Measurements from ENCODE around the gene PIK3C2B. TPM values are rescaled to one million over a fixed set of nuclear protein-coding genes. Genes with fewer than 3 reads are reported as not detected.
A peak's percentile ranks its signal among the peaks of the same experiment; 100 is the strongest.

The PIK3C2B gene
- total and polyA plus RNA-seq, 4 donors, result 11.9 to 37.6 (median 25.0) TPM

- DNase-seq (no peak), ATAC-seq (ENCODE audit: insufficient read depth, low FRiP score) (no peak)
- no peak for TF ChIP-seq CTCF (IDR thresholded peaks at IDR 0.05; ENCODE audit: control extremely low read depth, extremely low read depth)
- Histone ChIP-seq H3K9me3 (ENCODE audit: control insufficient read depth in 4 of 4, insufficient read depth in 3 of 4, low read length in 3 of 4) (no peaks in the 10 kb centered on the region), H3K27ac (ENCODE audit: low read depth in 1 of 2, low read length in 1 of 2) (peak overlapping the region in 1 of 2 donors; percentile 10), H3K4me3 (no peak overlapping the region), H3K4me1 (ENCODE audit: control insufficient read depth in 5 of 5, insufficient read depth in 5 of 5, low read length in 5 of 5) (peaks cover 0 to 25% (median 4%) of the 10 kb centered on the region in 5 donors), H3K27me3 (ENCODE audit: control insufficient read depth in 3 of 3, insufficient read depth in 3 of 3, low read length in 2 of 3) (no peaks in the 10 kb centered on the region), H3K36me3 (ENCODE audit: control insufficient read depth in 4 of 4, insufficient read depth in 4 of 4, low read length in 4 of 4) (peaks cover 4 to 26% (median 13%) of the 10 kb centered on the region in 4 donors), H3K9ac (ENCODE audit: insufficient read depth in 1 of 2, low read length in 2 of 2) (no peak overlapping the region)
- WGBS, 2 donors, result 88% methylated on average over 6 of the region's 6 CpGs
Measured at GRCh38 chr1:204447190-204447589, 47.4 kb downstream of the PIK3C2B start.

GRCh38 chr1:204446413-204447111 is 48.0 kb downstream of the PIK3C2B start:
- H3K36me3 ChIP-seq (ENCODE audit: control insufficient read depth in 4 of 4, insufficient read depth in 4 of 4, low read length in 4 of 4), result peaks cover 4 to 26% (median 15%) of the 10 kb centered on the region in 4 donors
- 45 to 51% methylated on average over 11 of the region's 11 CpGs for WGBS, 2 donors
- peak; percentile 73 for TF ChIP-seq CTCF (IDR thresholded peaks at IDR 0.05; ENCODE audit: control extremely low read depth, extremely low read depth)

GRCh38 chr1:204445860-204446412 is 48.7 kb downstream of the PIK3C2B start:
- no peak for ATAC-seq (ENCODE audit: insufficient read depth, low FRiP score)
- H3K36me3 ChIP-seq (ENCODE audit: control insufficient read depth in 4 of 4, insufficient read depth in 4 of 4, low read length in 4 of 4), result peaks cover 4 to 30% (median 18%) of the 10 kb centered on the region in 4 donors
- H3K9ac ChIP-seq (ENCODE audit: insufficient read depth in 1 of 2, low read length in 2 of 2), result no peak overlapping the region
- H3K4me1 ChIP-seq (ENCODE audit: control insufficient read depth in 5 of 5, insufficient read depth in 5 of 5, low read length in 5 of 5), result peaks cover 0 to 21% (median 4%) of the 10 kb centered on the region in 5 donors
- DNase-seq, result peak in 1 of 3 donors; percentile 32
- H3K27ac ChIP-seq (ENCODE audit: low read depth in 1 of 2, low read length in 1 of 2), result no peak overlapping the region
- no peaks in the 10 kb centered on the region for H3K9me3 ChIP-seq (ENCODE audit: control insufficient read depth in 4 of 4, insufficient read depth in 3 of 4, low read length in 3 of 4)
- H3K27me3 ChIP-seq (ENCODE audit: control insufficient read depth in 3 of 3, insufficient read depth in 3 of 3, low read length in 2 of 3), result no peaks in the 10 kb centered on the region
- H3K4me3 ChIP-seq, result no peak overlapping the region
- TF ChIP-seq CTCF (IDR thresholded peaks at IDR 0.05; ENCODE audit: control extremely low read depth, extremely low read depth), result no peak
- 64 to 67% methylated on average over 11 of the region's 11 CpGs for WGBS, 2 donors

More at GRCh38 chr1:204446413-204447111, 48.0 kb downstream of the PIK3C2B start:
- no peaks in the 10 kb centered on the region for H3K27me3 ChIP-seq (ENCODE audit: control insufficient read depth in 3 of 3, insufficient read depth in 3 of 3, low read length in 2 of 3)
- H3K9ac ChIP-seq (ENCODE audit: insufficient read depth in 1 of 2, low read length in 2 of 2), result no peak overlapping the region
- ATAC-seq (ENCODE audit: insufficient read depth, low FRiP score) (peak; percentile 77), DNase-seq (peak; percentile 70 to 76 (median 73))
- H3K27ac ChIP-seq (ENCODE audit: low read depth in 1 of 2, low read length in 1 of 2), result peak overlapping the region in 1 of 2 donors; percentile 10
- no peaks in the 10 kb centered on the region for H3K9me3 ChIP-seq (ENCODE audit: control insufficient read depth in 4 of 4, insufficient read depth in 3 of 4, low read length in 3 of 4)
- peaks cover 0 to 25% (median 4%) of the 10 kb centered on the region in 5 donors for H3K4me1 ChIP-seq (ENCODE audit: control insufficient read depth in 5 of 5, insufficient read depth in 5 of 5, low read length in 5 of 5)
- no peak overlapping the region for H3K4me3 ChIP-seq

Other genes with a start within 250 kb of the PIK3C2B start
- gene PLEKHA6, start 134.9 kb downstream of the PIK3C2B start, total RNA-seq, result 10 to 100 TPM in 1 of 2 donors, 1 to 10 TPM in 1; 2.8 to 10.5 TPM
- 1 to 10 TPM in 1 of 2 donors, under 1 TPM in 1; 0.88 to 3.8 TPM for gene PLEKHA6, start 134.9 kb downstream of the PIK3C2B start, polyA plus RNA-seq
- gene PPP1R15B, start 83.0 kb downstream of the PIK3C2B start, total RNA-seq, result 10 to 100 TPM; 43.9 to 57.0 TPM
- gene PPP1R15B, start 83.0 kb downstream of the PIK3C2B start, polyA plus RNA-seq, result 10 to 100 TPM; 14.6 to 29.8 TPM
- 100 to 1,000 TPM in 1 of 2 donors, 10 to 100 TPM in 1; 62.1 to 138 TPM for gene MDM4, start 21.6 kb upstream of the PIK3C2B start, total RNA-seq
- 10 to 100 TPM in 1 of 2 donors, 1 to 10 TPM in 1; 5.6 to 15.6 TPM for gene MDM4, start 21.6 kb upstream of the PIK3C2B start, polyA plus RNA-seq
- gene LRRN2, start 190.9 kb upstream of the PIK3C2B start, total RNA-seq, result 1 to 10 TPM; 1.3 to 4.4 TPM
- gene LRRN2, start 190.9 kb upstream of the PIK3C2B start, polyA plus RNA-seq, result 1 to 10 TPM in 1 of 2 donors, under 1 TPM in 1; 0.97 to 1.2 TPM

All from lung (tissue), 12 donors.